ENCODE results near the gene RPS16.

RPS16 gene

DNA sequence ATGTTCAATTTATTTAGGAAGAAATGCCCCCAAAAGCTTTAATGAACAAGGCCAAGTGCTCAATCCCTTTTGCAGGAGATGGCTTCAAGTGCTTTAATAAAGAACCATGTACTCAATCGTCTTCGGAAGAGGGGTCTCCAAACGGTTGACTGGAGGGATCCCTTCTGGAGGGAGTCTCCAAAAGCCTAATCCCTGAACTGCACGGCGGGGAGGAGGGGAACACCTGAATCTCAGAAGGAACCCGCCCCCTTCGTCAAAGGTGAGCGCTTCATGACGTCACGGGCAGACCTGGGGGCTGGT lies 45.3 kb downstream of the RPS16 start:
- H3K4me3 ChIP-seq (ENCODE audit: low read depth, low read length) = peak overlapping the region; percentile 91

- peak overlapping the region; percentile 91 for H3K4me3 ChIP-seq (ENCODE audit: low read depth, low read length)
These were observed 45.9 kb downstream of the RPS16 start for GRCh38 chr19:39389631-39390414.

- no peak overlapping the region for H3K4me3 ChIP-seq (ENCODE audit: low read depth, low read length)
These were observed 47.1 kb downstream of the RPS16 start for GRCh38 chr19:39388657-39389056.

GRCh38 chr19:39386557-39386956 lies 49.2 kb downstream of the RPS16 start:
- no peak overlapping the region for H3K4me3 ChIP-seq (ENCODE audit: low read depth, low read length)

- H3K4me3 ChIP-seq (ENCODE audit: low read depth, low read length) = no peak overlapping the region
These were observed 49.9 kb downstream of the RPS16 start for GRCh38 chr19:39385629-39386411.

DNA sequence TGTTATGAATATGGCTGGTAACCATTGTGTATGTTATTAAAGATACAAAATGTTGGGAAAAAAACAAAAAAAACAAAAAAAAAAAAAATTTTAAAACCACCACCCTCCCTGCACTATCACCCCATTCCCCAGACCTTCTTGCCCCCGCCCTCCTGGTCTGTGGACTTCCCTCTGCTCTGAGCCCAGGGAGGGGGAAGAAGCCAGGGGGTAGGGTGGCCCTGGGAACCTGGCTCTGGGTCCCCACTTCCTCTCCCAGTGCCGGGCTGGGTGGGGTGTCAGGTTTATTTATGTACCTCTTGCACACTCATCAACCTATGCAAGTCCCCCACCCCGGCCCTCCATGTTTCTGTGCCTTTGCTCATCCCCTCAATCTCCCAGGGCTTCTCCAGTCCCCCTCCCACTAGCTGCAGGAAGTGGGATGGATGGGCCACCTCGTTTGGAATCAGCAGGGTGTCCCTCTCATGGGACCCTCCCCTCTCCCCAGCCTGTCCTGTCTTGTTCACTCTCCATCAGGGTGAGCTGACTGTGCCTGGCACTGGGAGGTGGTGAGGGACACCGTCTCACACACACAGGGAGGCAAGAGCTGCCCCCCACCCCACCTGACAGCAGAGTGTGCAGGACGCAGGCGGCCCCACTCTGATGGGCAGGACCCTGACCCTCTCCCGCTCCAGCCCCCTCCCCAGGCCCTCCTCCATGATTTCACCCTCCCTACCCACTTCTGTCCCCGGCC lies 50.7 kb downstream of the RPS16 start:
- no peak overlapping the region for H3K4me3 ChIP-seq (ENCODE audit: low read depth, low read length)
